HCT116 (cell line): Measurements from ENCODE around the gene BCL11B.

Experiments
- CTCF ChIP-seq, 3 experiments: fragments of 200-600 bp in 1 of 3; sonication (generic) in 1 of 3; IDR thresholded peaks in 2 of 3; conservative IDR thresholded peaks in 1 of 3; 2 replicates each; pipeline ENCODE4 v1.5.1; 2012 to 2017; ENCODE audit warnings: low read depth in 2 of 3, low read length in 2 of 3, antibody characterized with exemption in 1 of 3, borderline replicate concordance in 1 of 3, control low read depth in 1 of 3, mild to moderate bottlenecking in 1 of 3, mixed read lengths in 1 of 3, mixed run types in 1 of 3, moderate library complexity in 1 of 3; ENCODE audit not compliant: insufficient read depth in 1 of 3
- EZH2 ChIP-seq: fragments of 200-600 bp; sonication (generic); IDR thresholded peaks from 2 replicates; pipeline ENCODE4 v1.6.1; 2017; ENCODE audit warnings: antibody characterized with exemption, mixed run types
- JUND ChIP-seq: IDR thresholded peaks from 2 replicates; pipeline ENCODE4 v1.6.1; 2012
- MAX ChIP-seq: IDR thresholded peaks from 2 replicates; pipeline ENCODE4 v1.6.1; 2012
- POLR2A ChIP-seq: IDR thresholded peaks from 2 replicates; pipeline ENCODE4 v1.7.0; 2011; ENCODE audit warnings: borderline replicate concordance; ENCODE audit not compliant: insufficient read depth, insufficient read length; ENCODE audit errors: extremely low read depth
- POLR2AphosphoS5 ChIP-seq: IDR thresholded peaks from 2 replicates; pipeline ENCODE4 v1.6.1; 2011; ENCODE audit warnings: mild to moderate bottlenecking, low read depth, low read length, moderate library complexity
- RAD21 ChIP-seq: IDR thresholded peaks from 2 replicates; pipeline ENCODE4 v1.6.1; 2012; ENCODE audit warnings: low read depth, mild to moderate bottlenecking
- TCF7L2 ChIP-seq: IDR thresholded peaks from 2 replicates; pipeline ENCODE4 v1.7.0; 2011; ENCODE audit warnings: borderline replicate concordance, inconsistent platforms; ENCODE audit not compliant: insufficient read depth, insufficient read length; ENCODE audit errors: extremely low read depth
- ZFX ChIP-seq: fragments of 450-650 bp; IDR thresholded peaks from 2 replicates; pipeline ENCODE4 v1.6.1; 2017

- no peak for TF ChIP-seq CTCF (IDR thresholded peaks at IDR 0.05 in 2 of 3, conservative IDR thresholded peaks at IDR 0.05 in 1 of 3; ENCODE audit: borderline replicate concordance in 1 of 3, insufficient read depth in 1 of 3, low read depth in 2 of 3, low read length in 2 of 3)
- TF ChIP-seq JUND: no peak
- TF ChIP-seq POLR2A: no peak
- TF ChIP-seq MAX: no peak
- TF ChIP-seq TCF7L2: no peak
- TF ChIP-seq RAD21: no peak
- TF ChIP-seq ZFX: no peak
- TF ChIP-seq EZH2: no peak
- TF ChIP-seq POLR2AphosphoS5: no peak
Observed at GRCh38 chr14:99195602-99196309, 76.2 kb downstream of the BCL11B start.
